HL-60/S4 (cell line): ENCODE results near the gene COLQ.

ENCODE experiments used
- in situ Hi-C: fragments of 300-500 bp; cut with MboI; formaldehyde crosslinking; loops from 2 replicates; pipeline ENCODE4 v1.14.3; 2022; ENCODE audit warnings: low sequenced_read_pairs

Gene COLQ

GRCh38 chr3:15520804-15521572 is 518 bp downstream of the COLQ start:
- in situ Hi-C loops = no loop called here

GRCh38 chr3:15520185-15520584 is 1.3 kb downstream of the COLQ start:
- in situ Hi-C loops = no loop called here

GRCh38 chr3:15519096-15519495 is 2.4 kb downstream of the COLQ start:
- in situ Hi-C loops = no loop called here

GRCh38 chr3:15514663-15515340 is 6.7 kb downstream of the COLQ start:
- in situ Hi-C loops = no loop called here

- in situ Hi-C loops = no loop called here
Measured at GRCh38 chr3:15513810-15514662, 7.5 kb downstream of the COLQ start.

GRCh38 chr3:15513116-15513515 is 8.4 kb downstream of the COLQ start:
- in situ Hi-C loops = no loop called here

- in situ Hi-C loops = no loop called here
Measured at GRCh38 chr3:15512166-15512565, 9.3 kb downstream of the COLQ start.

GRCh38 chr3:15511156-15511555 is 10.3 kb downstream of the COLQ start:
- in situ Hi-C loops = no loop called here

GRCh38 chr3:15510493-15510892 is 11.0 kb downstream of the COLQ start:
- in situ Hi-C loops = no loop called here

GRCh38 chr3:15506571-15506970 is 14.9 kb downstream of the COLQ start:
- in situ Hi-C loops = no loop called here

GRCh38 chr3:15505479-15506165 is 15.9 kb downstream of the COLQ start:
- in situ Hi-C loops = no loop called here

- in situ Hi-C loops = no loop called here
Measured at GRCh38 chr3:15502616-15503015, 18.9 kb downstream of the COLQ start.

- in situ Hi-C loops = no loop called here
Measured at GRCh38 chr3:15501126-15501525, 20.4 kb downstream of the COLQ start.

GRCh38 chr3:15500107-15500724 is 21.3 kb downstream of the COLQ start:
- in situ Hi-C loops = no loop called here

- in situ Hi-C loops = no loop called here
Measured at GRCh38 chr3:15499536-15499935, 22.0 kb downstream of the COLQ start.

GRCh38 chr3:15498431-15499214 is 22.9 kb downstream of the COLQ start:
- in situ Hi-C loops = no loop called here

GRCh38 chr3:15497964-15498363 is 23.5 kb downstream of the COLQ start:
- in situ Hi-C loops = no loop called here

GRCh38 chr3:15496341-15496664 is 25.2 kb downstream of the COLQ start:
- in situ Hi-C loops = no loop called here

- in situ Hi-C loops = no loop called here
Measured at GRCh38 chr3:15495461-15496340, 25.8 kb downstream of the COLQ start.
